ENCODE measurements around the gene SYNJ2.

The SYNJ2 gene

GRCh38 chr6:157998707-157999167, 17.1 kb downstream of the SYNJ2 start:
- Histone ChIP-seq H3K4me1 (ENCODE audit: low read length) (no peaks in the 10 kb centered on the region), H2AFZ (ENCODE audit: low read depth, low read length) (no peak overlapping the region), H3K9me3 (ENCODE audit: insufficient read depth, low read length) (no peaks in the 10 kb centered on the region), H3K4me2 (ENCODE audit: low read length) (no peak overlapping the region), H3K36me3 (replicated peaks; ENCODE audit: low read depth, low read length) (no peaks in the 10 kb centered on the region), H3K4me3 (ENCODE audit: low read length) (no peak overlapping the region), H3K27ac (ENCODE audit: low read length) (no peak overlapping the region), H3K9ac (ENCODE audit: low read length) (no peak overlapping the region), H3K79me2 (ENCODE audit: low read length) (peaks cover 21% of the 10 kb centered on the region; the same call in 1 of the 2 replicates), H4K20me1 (ENCODE audit: insufficient read depth, low read length) (no peaks in the 10 kb centered on the region; the same call in 1 of the 2 replicates), H3K27me3 (ENCODE audit: low read depth, low read length) (no peaks in the 10 kb centered on the region)
- TF ChIP-seq CTCF (IDR thresholded peaks at IDR 0.05; ENCODE audit: low read depth, low read length) (no peak), EZH2phosphoT487 (IDR thresholded peaks at IDR 0.05; ENCODE audit: low read depth) (no peak)

- no peaks in the 10 kb centered on the region for H3K9me3 ChIP-seq (ENCODE audit: insufficient read depth, low read length)
- H3K4me1 ChIP-seq (ENCODE audit: low read length): no peaks in the 10 kb centered on the region
- no peak overlapping the region for H3K4me3 ChIP-seq (ENCODE audit: low read length)
- H3K27ac ChIP-seq (ENCODE audit: low read length): no peak overlapping the region
- TF ChIP-seq CTCF (IDR thresholded peaks at IDR 0.05; ENCODE audit: low read depth, low read length): no peak
- no peak for TF ChIP-seq EZH2phosphoT487 (IDR thresholded peaks at IDR 0.05; ENCODE audit: low read depth)
- H4K20me1 ChIP-seq (ENCODE audit: insufficient read depth, low read length): no peaks in the 10 kb centered on the region; the same call in 1 of the 2 replicates
- no peak overlapping the region for H2AFZ ChIP-seq (ENCODE audit: low read depth, low read length)
- H3K79me2 ChIP-seq (ENCODE audit: low read length): peaks cover 16% of the 10 kb centered on the region; the same call in 1 of the 2 replicates
- H3K4me2 ChIP-seq (ENCODE audit: low read length): no peak overlapping the region
- H3K9ac ChIP-seq (ENCODE audit: low read length): no peak overlapping the region
- no peaks in the 10 kb centered on the region for H3K27me3 ChIP-seq (ENCODE audit: low read depth, low read length)
- no peaks in the 10 kb centered on the region for H3K36me3 ChIP-seq (replicated peaks; ENCODE audit: low read depth, low read length)
These were observed 17.7 kb downstream of the SYNJ2 start for GRCh38 chr6:157999168-158000051.

GRCh38 chr6:158000530-158001307, 19.1 kb downstream of the SYNJ2 start:
- H3K4me1 ChIP-seq (ENCODE audit: low read length): no peaks in the 10 kb centered on the region
- no peaks in the 10 kb centered on the region for H3K9me3 ChIP-seq (ENCODE audit: insufficient read depth, low read length)
- no peak overlapping the region for H3K4me3 ChIP-seq (ENCODE audit: low read length)
- no peak overlapping the region for H3K27ac ChIP-seq (ENCODE audit: low read length)
- H3K36me3 ChIP-seq (replicated peaks; ENCODE audit: low read depth, low read length): no peaks in the 10 kb centered on the region
- TF ChIP-seq CTCF (IDR thresholded peaks at IDR 0.05; ENCODE audit: low read depth, low read length) (no peak), EZH2phosphoT487 (IDR thresholded peaks at IDR 0.05; ENCODE audit: low read depth) (no peak)
- H3K27me3 ChIP-seq (ENCODE audit: low read depth, low read length): no peaks in the 10 kb centered on the region
- H3K4me2 ChIP-seq (ENCODE audit: low read length): no peak overlapping the region
- H3K79me2 ChIP-seq (ENCODE audit: low read length): peaks cover 5% of the 10 kb centered on the region; the same call in 1 of the 2 replicates
- no peak overlapping the region for H2AFZ ChIP-seq (ENCODE audit: low read depth, low read length)
- H4K20me1 ChIP-seq (ENCODE audit: insufficient read depth, low read length): no peaks in the 10 kb centered on the region
- H3K9ac ChIP-seq (ENCODE audit: low read length): no peak overlapping the region
